Measurements from ENCODE around the gene TMEM132D. TPM values are rescaled to one million over a fixed set of nuclear protein-coding genes. Genes with fewer than 3 reads are reported as not detected.

Gene TMEM132D
- total and polyA plus RNA-seq, 4 donors: 0.01 to 0.14 (median 0.08) TPM

DNA sequence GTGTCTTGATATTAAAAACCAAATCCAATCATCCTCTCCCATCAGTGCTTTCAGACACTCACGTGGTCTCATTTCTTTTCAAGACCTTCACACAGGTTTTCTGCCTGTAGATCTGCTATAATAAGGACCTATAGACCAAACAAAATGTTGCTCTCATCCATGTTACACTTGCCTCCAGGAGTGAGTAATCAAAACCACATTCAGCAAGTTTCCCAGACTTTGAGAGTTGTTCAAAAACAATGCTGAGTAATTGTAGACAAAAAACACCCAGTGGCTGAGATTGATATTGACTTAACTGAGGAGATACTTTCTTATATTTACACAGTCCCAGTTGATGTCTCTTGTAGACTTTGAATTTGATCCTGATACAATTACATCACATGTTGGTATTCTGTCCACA is 383.1 kb downstream of the TMEM132D start (continued):
- TF ChIP-seq MAX (IDR thresholded peaks at IDR 0.05) (no peak), NR2F2 (IDR thresholded peaks at IDR 0.05) (no peak), ATF3 (IDR thresholded peaks at IDR 0.05) (no peak)

- no peaks in the 10 kb centered on the region for H3K27me3 ChIP-seq (ENCODE audit: control insufficient read depth in 4 of 4, insufficient read depth in 4 of 4, low read length in 3 of 4)
- no peak overlapping the region for H3K9ac ChIP-seq (ENCODE audit: low read depth in 1 of 2, low read length in 2 of 2)
- no peak for DNase-seq (ENCODE audit: low spot score)
- H3K27ac ChIP-seq (ENCODE audit: low read depth in 1 of 2, low read length in 2 of 2): no peak overlapping the region
- H3K4me3 ChIP-seq (ENCODE audit: low read depth in 1 of 3, low read length in 3 of 3): no peak overlapping the region
- H3K36me3 ChIP-seq (ENCODE audit: control insufficient read depth in 4 of 4, insufficient read depth in 3 of 4, low read depth in 1 of 4, low read length in 3 of 4): no peaks in the 10 kb centered on the region
- TF ChIP-seq RXRA (IDR thresholded peaks at IDR 0.05): no peak
- no peak for TF ChIP-seq FOXA1 (IDR thresholded peaks at IDR 0.05)
- TF ChIP-seq HNF4A (conservative IDR thresholded peaks at IDR 0.05): no peak
- no peak for TF ChIP-seq TAF1 (conservative IDR thresholded peaks at IDR 0.05)
- TF ChIP-seq ZBTB33 (IDR thresholded peaks at IDR 0.05): no peak
- TF ChIP-seq EGR1 (IDR thresholded peaks at IDR 0.05; ENCODE audit: low read depth in 2 of 2): no peak
- no peak for TF ChIP-seq YY1 (IDR thresholded peaks at IDR 0.05)
- no peak for TF ChIP-seq ATF3 (IDR thresholded peaks at IDR 0.05)
- TF ChIP-seq RAD21 (IDR thresholded peaks at IDR 0.05): no peak
- no peak for TF ChIP-seq GABPA (IDR thresholded peaks at IDR 0.05 in 1 of 2, conservative IDR thresholded peaks at IDR 0.05 in 1 of 2)
- TF ChIP-seq HNF4G (IDR thresholded peaks at IDR 0.05): no peak
- no peak for TF ChIP-seq NR2F2 (IDR thresholded peaks at IDR 0.05)
- no peak for TF ChIP-seq REST (IDR thresholded peaks at IDR 0.05)
- H3K9me3 ChIP-seq (ENCODE audit: control insufficient read depth in 4 of 4, low read length in 3 of 4): no peaks in the 10 kb centered on the region
- 78% methylated on average over 1 of the region's 1 CpG for WGBS
- no peaks in the 10 kb centered on the region for H3K4me1 ChIP-seq (ENCODE audit: control insufficient read depth in 4 of 4, insufficient read depth in 4 of 4, low read length in 3 of 4)
These were observed 400.0 kb downstream of the TMEM132D start for GRCh38 chr12:129503802-129504201.

DNA sequence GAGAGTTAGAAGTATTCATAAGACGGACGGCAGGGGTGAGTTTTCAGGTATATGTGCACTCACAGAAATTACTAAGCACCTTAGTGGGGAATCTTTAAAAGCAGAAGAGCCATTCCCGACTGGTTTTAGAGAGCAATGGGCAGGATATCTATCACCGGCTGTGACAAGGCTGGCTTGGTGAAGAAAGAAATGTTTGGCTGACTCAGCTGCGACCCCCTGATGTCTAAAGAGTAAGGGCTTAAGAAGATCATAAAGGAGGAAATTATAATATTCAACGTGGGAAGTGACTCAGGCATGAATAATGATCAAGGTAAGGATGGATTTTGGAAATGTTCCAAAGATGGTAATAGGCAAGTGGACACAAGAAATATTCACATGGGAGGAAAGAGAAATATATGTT is 407.6 kb downstream of the TMEM132D start:
- TF ChIP-seq FOXA1 (IDR thresholded peaks at IDR 0.05): no peak
- TF ChIP-seq RXRA (IDR thresholded peaks at IDR 0.05): no peak
- TF ChIP-seq EGR1 (IDR thresholded peaks at IDR 0.05; ENCODE audit: low read depth in 2 of 2): no peak
- TF ChIP-seq FOXA2 (IDR thresholded peaks at IDR 0.05): no peak
- TF ChIP-seq ATF3 (IDR thresholded peaks at IDR 0.05): no peak
- TF ChIP-seq ZBTB33 (IDR thresholded peaks at IDR 0.05): no peak
- TF ChIP-seq REST (IDR thresholded peaks at IDR 0.05): no peak
- no peak for TF ChIP-seq HNF4A (conservative IDR thresholded peaks at IDR 0.05)
- no peak for TF ChIP-seq MAX (IDR thresholded peaks at IDR 0.05)
- Histone ChIP-seq H3K4me1 (ENCODE audit: control insufficient read depth in 4 of 4, insufficient read depth in 4 of 4, low read length in 3 of 4) (no peaks in the 10 kb centered on the region), H3K4me3 (ENCODE audit: low read depth in 1 of 3, low read length in 3 of 3) (no peak overlapping the region), H3K27me3 (ENCODE audit: control insufficient read depth in 4 of 4, insufficient read depth in 4 of 4, low read length in 3 of 4) (no peaks in the 10 kb centered on the region), H3K9me3 (ENCODE audit: control insufficient read depth in 4 of 4, low read length in 3 of 4) (no peaks in the 10 kb centered on the region), H3K36me3 (ENCODE audit: control insufficient read depth in 4 of 4, insufficient read depth in 3 of 4, low read depth in 1 of 4, low read length in 3 of 4) (no peaks in the 10 kb centered on the region), H3K9ac (ENCODE audit: low read depth in 1 of 2, low read length in 2 of 2) (no peak overlapping the region), H3K27ac (ENCODE audit: low read depth in 1 of 2, low read length in 2 of 2) (no peak overlapping the region)
- DNase-seq (ENCODE audit: low spot score): no peak
- 64% methylated on average over 6 of the region's 6 CpGs for WGBS

Measured in liver (tissue), 9 donors.